Fibroblast of lung (primary cell): Measurements from ENCODE around the gene TRERF1.

Experiments
- EZH2 ChIP-seq: IDR thresholded peaks from 2 replicates; pipeline ENCODE4 v1.5.1; 2012; ENCODE audit warnings: low read length, control low read depth, mild to moderate bottlenecking; ENCODE audit errors: missing control alignments
- TF ChIP-seq, protein P1 (sequence below), 2 donors: IDR thresholded peaks in 1 of 2; conservative IDR thresholded peaks in 1 of 2; 1 replicate in 1 of 2; 2 replicates in 1 of 2; pipeline ENCODE4 v1.5.1; 2011 to 2012; ENCODE audit warnings: low read length in 2 of 2, control low read depth in 1 of 2, inconsistent platforms in 1 of 2, low read depth in 1 of 2, mild to moderate bottlenecking in 1 of 2

DNA sequence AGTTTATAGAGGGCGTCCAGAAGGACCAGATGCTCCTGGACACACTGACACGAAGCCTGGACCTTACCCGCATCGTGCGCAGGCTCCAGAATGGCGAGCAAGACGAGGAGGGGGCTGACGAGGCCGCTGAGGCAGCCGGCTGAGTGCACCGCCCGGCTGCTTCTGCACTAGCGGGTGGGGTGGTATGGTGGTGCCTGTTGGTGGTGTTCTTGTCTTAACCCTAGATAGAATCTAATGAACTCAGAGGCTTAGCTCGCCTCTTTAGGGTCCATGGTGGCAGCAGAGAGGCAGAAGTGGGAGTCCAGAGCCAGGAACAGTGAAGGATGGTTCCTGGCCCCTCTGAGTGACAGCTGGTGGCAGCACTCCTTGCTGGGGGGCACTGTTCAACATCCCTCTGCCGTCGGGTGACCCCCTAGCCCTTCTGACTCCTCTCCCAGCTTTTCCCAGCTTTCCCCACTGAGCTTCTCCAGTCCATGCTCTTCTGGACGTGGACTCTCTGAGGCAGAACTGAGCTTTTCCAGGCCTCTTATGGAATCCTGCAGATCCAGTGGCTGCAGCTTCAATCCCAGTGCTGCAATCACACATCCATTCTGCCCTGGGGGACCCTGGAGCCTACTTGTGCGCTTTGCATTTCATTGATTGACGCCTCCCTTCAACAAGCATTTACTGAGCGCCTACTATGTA, 272.3 kb downstream of the TRERF1 start:
- TF ChIP-seq, protein P1, sequence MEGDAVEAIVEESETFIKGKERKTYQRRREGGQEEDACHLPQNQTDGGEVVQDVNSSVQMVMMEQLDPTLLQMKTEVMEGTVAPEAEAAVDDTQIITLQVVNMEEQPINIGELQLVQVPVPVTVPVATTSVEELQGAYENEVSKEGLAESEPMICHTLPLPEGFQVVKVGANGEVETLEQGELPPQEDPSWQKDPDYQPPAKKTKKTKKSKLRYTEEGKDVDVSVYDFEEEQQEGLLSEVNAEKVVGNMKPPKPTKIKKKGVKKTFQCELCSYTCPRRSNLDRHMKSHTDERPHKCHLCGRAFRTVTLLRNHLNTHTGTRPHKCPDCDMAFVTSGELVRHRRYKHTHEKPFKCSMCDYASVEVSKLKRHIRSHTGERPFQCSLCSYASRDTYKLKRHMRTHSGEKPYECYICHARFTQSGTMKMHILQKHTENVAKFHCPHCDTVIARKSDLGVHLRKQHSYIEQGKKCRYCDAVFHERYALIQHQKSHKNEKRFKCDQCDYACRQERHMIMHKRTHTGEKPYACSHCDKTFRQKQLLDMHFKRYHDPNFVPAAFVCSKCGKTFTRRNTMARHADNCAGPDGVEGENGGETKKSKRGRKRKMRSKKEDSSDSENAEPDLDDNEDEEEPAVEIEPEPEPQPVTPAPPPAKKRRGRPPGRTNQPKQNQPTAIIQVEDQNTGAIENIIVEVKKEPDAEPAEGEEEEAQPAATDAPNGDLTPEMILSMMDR (conservative IDR thresholded peaks at IDR 0.05 in 1 of 2, IDR thresholded peaks at IDR 0.05 in 1 of 2; ENCODE audit: low read depth in 1 of 2, low read length in 2 of 2), result no peak
- TF ChIP-seq EZH2, result no peak
